ENCODE results near the gene LEP.

- TF ChIP-seq CTCF (IDR thresholded peaks at IDR 0.05) (no peak), POLR2A (IDR thresholded peaks at IDR 0.05) (no peak)
Measured at GRCh38 chr7:128265156-128265905, 24.3 kb downstream of the LEP start.

Data from Peyer's patch (tissue), 4 donors.